ENCODE results near the gene PLXNA1.

DNA sequence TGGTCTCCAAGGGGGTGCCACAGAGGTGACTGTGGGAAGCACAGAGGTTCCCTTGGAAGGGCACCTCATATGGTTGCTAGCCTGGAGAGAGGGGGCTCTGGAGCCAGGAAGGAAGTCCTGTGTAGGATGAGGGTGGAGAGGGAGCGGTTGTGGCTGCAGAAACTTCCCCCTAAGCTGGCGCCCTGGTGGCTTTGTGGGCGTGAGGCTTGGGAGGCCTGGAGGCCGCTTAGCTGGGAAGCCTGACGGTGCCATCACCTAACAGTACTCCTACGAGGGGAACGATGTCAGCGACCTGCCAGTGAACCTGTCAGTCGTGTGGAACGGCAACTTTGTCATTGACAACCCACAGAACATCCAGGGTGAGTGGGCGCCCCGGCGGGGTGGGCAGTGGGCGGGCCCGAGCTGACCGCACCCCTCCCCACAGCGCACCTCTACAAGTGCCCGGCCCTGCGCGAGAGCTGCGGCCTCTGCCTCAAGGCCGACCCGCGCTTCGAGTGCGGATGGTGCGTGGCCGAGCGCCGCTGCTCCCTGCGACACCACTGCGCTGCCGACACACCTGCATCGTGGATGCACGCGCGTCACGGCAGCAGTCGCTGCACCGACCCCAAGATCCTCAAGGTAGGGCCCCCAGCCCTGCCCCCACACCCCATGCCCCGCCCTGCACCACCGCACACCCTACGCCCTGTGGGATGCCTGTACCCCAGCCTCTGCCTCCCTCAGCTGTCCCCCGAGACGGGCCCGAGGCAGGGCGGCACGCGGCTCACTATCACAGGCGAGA lies 31.0 kb downstream of the PLXNA1 start:
- TF ChIP-seq CTCF (IDR thresholded peaks at IDR 0.05 in 2 of 3, conservative IDR thresholded peaks at IDR 0.05 in 1 of 3; ENCODE audit: control insufficient read depth in 2 of 3, extremely low read depth in 1 of 3, insufficient read depth in 1 of 3, low read depth in 3 of 3, low read length in 3 of 3) (no peak), EP300 (IDR thresholded peaks at IDR 0.05; ENCODE audit: borderline replicate concordance in 1 of 2, control insufficient read depth in 1 of 2, low read depth in 2 of 2, low read length in 2 of 2) (no peak), RUNX3 (IDR thresholded peaks at IDR 0.05; ENCODE audit: low read length) (no peak)
